Heart left ventricle (tissue), 13 donors: ENCODE results near the gene TBC1D1.

Experiments used
- CTCF ChIP-seq, 12 donors: fragments of 200-600 bp; sonication (generic) in 4 of 12; IDR thresholded peaks; one replicate each; pipeline versions ENCODE4 v1.5.0 to v1.8.0; 2018 to 2022; ENCODE audit warnings: antibody characterized with exemption in 12 of 12, mild to moderate bottlenecking in 5 of 12
- POLR2A ChIP-seq, 2 donors: fragments of 450-650 bp; IDR thresholded peaks; one replicate each; pipeline ENCODE4 v1.6.1; 2017; ENCODE audit warnings: antibody characterized with exemption in 2 of 2, mild to moderate bottlenecking in 2 of 2, moderate library complexity in 2 of 2
- donor health status: ischemic (EF 13 %, LVEDD 7.1; RV severe dilation, severe dysfunction).
- donor health status: DM: no; HTN: yes; CAD: no.
- donor health status: DM: no; HTN: no; CAD: no.
- donor health status: ischemic (EF 25% LVEDD 6.9; RV normal size, moderate dysfunction).
- donor health status: ischemic (EF 25% LVEDD 5.7; RV mildly dilated, moderate dysfunction).
- donor health status: ischemic (EF 35%, LVEDD 5.7; RV mildly dilated, moderate dysfunction).
- donor health status: nonischemic (EF 11% LVEDD 7.7; RV severe dilation, severe dysfunction).
- donor health status: DM: yes; HTN: yes; CAD: no.
- donor health status: PGD.
- donor health status: ischemic (EF 29% LVEDD 5.4; RV normal size, mild dysfunction).
- donor health status: nonischemic (EF 23%, LVEDD 6.1; RV moderate dilation, normal function).

- no peak for TF ChIP-seq CTCF (IDR thresholded peaks at IDR 0.05)
- no peak for TF ChIP-seq POLR2A (IDR thresholded peaks at IDR 0.05)
These were observed 82.6 kb downstream of the TBC1D1 start for GRCh38 chr4:37973441-37973840.
